HepG2 (cell line): ENCODE data around the gene COLGALT1. TPM values are rescaled to one million over a fixed set of nuclear protein-coding genes. Genes with fewer than 3 reads are reported as not detected.

Experiments
- ETV5 ChIP-seq: IDR thresholded peaks from 2 replicates; pipeline ENCODE4 v1.6.1; 2018; ENCODE audit warnings: missing biosample characterization, missing genetic modification reagents, inconsistent platforms, borderline replicate concordance
- GMEB1 ChIP-seq: sonication (generic); formaldehyde crosslinking; IDR thresholded peaks from 2 replicates; pipeline ENCODE4 v1.5.1; 2020; ENCODE audit warnings: missing genetic modification reagents, mild to moderate bottlenecking, borderline replicate concordance
- HMGA1 ChIP-seq: sonication (generic); formaldehyde crosslinking; conservative IDR thresholded peaks from 2 replicates; pipeline ENCODE4 v1.4.0; 2020; ENCODE audit warnings: missing genetic modification reagents
- HNF1A ChIP-seq, 2 experiments: sonication (generic) in 1 of 2; formaldehyde crosslinking in 1 of 2; IDR thresholded peaks; 2 replicates each; pipeline versions ENCODE4 v1.4.0 to v1.6.1; 2016 to 2020; ENCODE audit warnings: borderline replicate concordance in 1 of 2, low read depth in 1 of 2, mild to moderate bottlenecking in 1 of 2, missing genetic modification reagents in 1 of 2
- JUN ChIP-seq: sonication (generic); formaldehyde crosslinking; IDR thresholded peaks from 2 replicates; pipeline ENCODE4 v1.4.0; 2020; ENCODE audit warnings: mild to moderate bottlenecking, missing genetic modification reagents
- KDM6A ChIP-seq: IDR thresholded peaks from 2 replicates; pipeline ENCODE4 v1.6.1; 2016; ENCODE audit warnings: low read depth
- MIER3 ChIP-seq: IDR thresholded peaks from 2 replicates; pipeline ENCODE4 v1.6.1; 2016; ENCODE audit warnings: missing compliant biosample characterization, borderline replicate concordance
- MYNN ChIP-seq: sonication (generic); formaldehyde crosslinking; IDR thresholded peaks from 2 replicates; pipeline ENCODE4 v1.4.0; 2020; ENCODE audit warnings: mild to moderate bottlenecking, low read depth, missing genetic modification reagents
- POLR2G ChIP-seq: fragments of 200-400 bp; formaldehyde crosslinking; IDR thresholded peaks from 2 replicates; pipeline ENCODE4 v1.6.1; 2018; ENCODE audit warnings: mild to moderate bottlenecking, low read depth, low read length, moderate library complexity
- SRSF1 ChIP-seq: fragments of 200-400 bp; formaldehyde crosslinking; optimal IDR thresholded peaks from 2 replicates; pipeline ENCODE3; 2017; ENCODE audit warnings: mild to moderate bottlenecking, low read depth, low read length, moderate library complexity
- SRSF9 ChIP-seq: fragments of 200-400 bp; formaldehyde crosslinking; IDR thresholded peaks from 2 replicates; pipeline ENCODE4 v1.6.1; 2018; ENCODE audit warnings: borderline replicate concordance, mild to moderate bottlenecking, low read depth, low read length; ENCODE audit not compliant: insufficient read depth, poor library complexity, severe bottlenecking
- TARDBP ChIP-seq: sonication (generic); formaldehyde crosslinking; IDR thresholded peaks from 2 replicates; pipeline ENCODE4 v1.8.0; 2022; ENCODE audit warnings: mild to moderate bottlenecking, missing genetic modification reagents
- U2AF2 ChIP-seq: fragments of 200-400 bp; formaldehyde crosslinking; IDR thresholded peaks from 2 replicates; pipeline ENCODE4 v1.6.1; 2017; ENCODE audit warnings: low read depth, mild to moderate bottlenecking, low read length
- ZNF20 ChIP-seq: sonication (generic); formaldehyde crosslinking; IDR thresholded peaks from 2 replicates; pipeline ENCODE4 v1.4.0; 2020; ENCODE audit warnings: mild to moderate bottlenecking, moderate library complexity, missing genetic modification reagents
- ZNF235 ChIP-seq: sonication (generic); formaldehyde crosslinking; IDR thresholded peaks from 2 replicates; pipeline ENCODE4 v1.8.1; 2023; ENCODE audit warnings: mild to moderate bottlenecking, missing genetic modification reagents, borderline replicate concordance
- ZNF383 ChIP-seq: sonication (generic); formaldehyde crosslinking; IDR thresholded peaks from 2 replicates; pipeline ENCODE4 v1.4.0; 2020; ENCODE audit warnings: missing genetic modification reagents, mild to moderate bottlenecking, borderline replicate concordance
- ZNF510 ChIP-seq: sonication (generic); formaldehyde crosslinking; IDR thresholded peaks from 2 replicates; pipeline ENCODE4 v1.4.0; 2020; ENCODE audit warnings: low read depth, mild to moderate bottlenecking, missing genetic modification reagents
- ZNF577 ChIP-seq: sonication (generic); formaldehyde crosslinking; IDR thresholded peaks from 2 replicates; pipeline ENCODE4 v1.4.0; 2020; ENCODE audit warnings: mild to moderate bottlenecking, low read depth, missing genetic modification reagents, borderline replicate concordance
- polyA plus RNA-seq, 8 experiments: library from polyadenylated mRNA; depleted of rRNA in 3 of 8; stranded (reverse) in 7 of 8; unstranded in 1 of 8; fragments of >200 nt; fragmentation: Illumina TruSeq in 4 of 8; extraction: Trizol in 4 of 8; gene quantifications; 2 replicates each; pipeline versions ENCODE4 v1.2.1 to v1.2.3, GENCODE V29; 2011 to 2016; ENCODE audit warnings: low read depth in 4 of 8, missing spikeins in 1 of 8, mixed read lengths in 1 of 8; ENCODE audit not compliant: insufficient read depth in 1 of 8
- total RNA-seq, 5 experiments: library from RNA; depleted of rRNA; stranded (reverse); fragments of >200 nt; fragmentation: Illumina TruSeq; extraction: Trizol; gene quantifications; 2 replicates each; pipeline ENCODE4 v1.2.3, GENCODE V29; 2016; ENCODE audit warnings: low read depth in 1 of 5
- TF ChIP-seq, protein P1 (sequence below): fragments of 450-650 bp; IDR thresholded peaks from 2 replicates; pipeline ENCODE4 v1.6.1; 2017; ENCODE audit warnings: mild to moderate bottlenecking

The COLGALT1 gene
- total and polyA plus RNA-seq, 2 of the 13 experiments (the other 11 are each of a cell fraction or from before 2014, with no cell fraction given): 58.0 to 211 TPM

DNA sequence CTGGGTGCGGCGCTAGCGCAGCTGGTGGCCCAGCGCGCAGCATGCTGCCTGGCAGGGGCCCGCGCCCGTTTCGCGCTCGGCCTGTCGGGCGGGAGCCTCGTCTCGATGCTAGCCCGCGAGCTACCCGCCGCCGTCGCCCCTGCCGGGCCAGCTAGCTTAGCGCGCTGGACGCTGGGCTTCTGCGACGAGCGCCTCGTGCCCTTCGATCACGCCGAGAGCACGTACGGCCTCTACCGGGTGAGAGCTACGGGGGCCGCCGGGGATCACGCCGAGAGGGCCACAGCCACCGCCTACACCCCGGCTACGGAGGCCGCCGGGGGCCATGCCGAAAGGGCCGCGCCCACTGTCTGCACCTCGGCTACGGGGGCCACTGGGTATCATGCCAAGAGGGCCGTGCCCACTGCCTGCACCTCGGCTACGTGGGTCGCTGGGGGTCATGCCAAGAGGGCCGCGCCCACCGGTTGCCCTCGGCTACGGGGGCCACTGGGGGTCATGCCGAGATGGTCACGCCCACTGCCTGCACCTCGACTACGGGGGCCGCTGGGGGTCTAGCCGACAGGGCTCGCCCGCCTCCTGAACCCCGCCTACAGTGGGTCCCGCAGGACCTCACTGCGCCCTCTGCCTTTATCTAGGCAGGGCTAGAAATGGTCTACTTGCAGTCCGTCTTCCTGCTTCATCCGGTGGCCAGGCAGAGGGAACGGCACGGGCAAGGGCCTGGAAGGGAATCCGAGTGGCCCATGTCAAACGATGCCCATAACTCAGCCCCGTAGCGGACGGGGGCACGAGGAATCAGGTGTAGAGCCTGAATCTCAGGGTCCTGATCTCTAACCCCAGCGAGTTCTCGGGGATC is 43.5 kb upstream of the COLGALT1 start (continued):
- TF ChIP-seq HNF1A (IDR thresholded peaks at IDR 0.05; ENCODE audit: low read depth) (no peak), HNF1A (CRISPR knock-in tag; IDR thresholded peaks at IDR 0.05; ENCODE audit: borderline replicate concordance) (peak; percentile 90), ZNF383 (CRISPR knock-in tag) (peak; percentile 60; the same call in 1 of the 2 replicates), GMEB1 (CRISPR knock-in tag) (peak; percentile 95), U2AF2 (no peak), ZNF577 (CRISPR knock-in tag) (peak; percentile 91; the same call in 1 of the 2 replicates), HMGA1 (CRISPR knock-in tag) (no peak), KDM6A (CRISPR knock-in tag) (0 out of 2 replicates have a peak, but pooled peaks have one; percentile 8), ETV5 (CRISPR knock-in tag) (peak; percentile 61), JUN (CRISPR knock-in tag) (peak; percentile 79), POLR2G (peak; percentile 66), ZNF20 (CRISPR knock-in tag) (no peak), MYNN (CRISPR knock-in tag) (no peak; the same call in none of the 2 replicates), SRSF9 (no peak), ZNF235 (CRISPR knock-in tag) (no peak), ZNF510 (CRISPR knock-in tag) (peak; percentile 98), SRSF1 (no peak), MIER3 (peak; percentile 79), TARDBP (CRISPR knock-in tag) (no peak; the same call in 1 of the 2 replicates)
- TF ChIP-seq, protein P1, sequence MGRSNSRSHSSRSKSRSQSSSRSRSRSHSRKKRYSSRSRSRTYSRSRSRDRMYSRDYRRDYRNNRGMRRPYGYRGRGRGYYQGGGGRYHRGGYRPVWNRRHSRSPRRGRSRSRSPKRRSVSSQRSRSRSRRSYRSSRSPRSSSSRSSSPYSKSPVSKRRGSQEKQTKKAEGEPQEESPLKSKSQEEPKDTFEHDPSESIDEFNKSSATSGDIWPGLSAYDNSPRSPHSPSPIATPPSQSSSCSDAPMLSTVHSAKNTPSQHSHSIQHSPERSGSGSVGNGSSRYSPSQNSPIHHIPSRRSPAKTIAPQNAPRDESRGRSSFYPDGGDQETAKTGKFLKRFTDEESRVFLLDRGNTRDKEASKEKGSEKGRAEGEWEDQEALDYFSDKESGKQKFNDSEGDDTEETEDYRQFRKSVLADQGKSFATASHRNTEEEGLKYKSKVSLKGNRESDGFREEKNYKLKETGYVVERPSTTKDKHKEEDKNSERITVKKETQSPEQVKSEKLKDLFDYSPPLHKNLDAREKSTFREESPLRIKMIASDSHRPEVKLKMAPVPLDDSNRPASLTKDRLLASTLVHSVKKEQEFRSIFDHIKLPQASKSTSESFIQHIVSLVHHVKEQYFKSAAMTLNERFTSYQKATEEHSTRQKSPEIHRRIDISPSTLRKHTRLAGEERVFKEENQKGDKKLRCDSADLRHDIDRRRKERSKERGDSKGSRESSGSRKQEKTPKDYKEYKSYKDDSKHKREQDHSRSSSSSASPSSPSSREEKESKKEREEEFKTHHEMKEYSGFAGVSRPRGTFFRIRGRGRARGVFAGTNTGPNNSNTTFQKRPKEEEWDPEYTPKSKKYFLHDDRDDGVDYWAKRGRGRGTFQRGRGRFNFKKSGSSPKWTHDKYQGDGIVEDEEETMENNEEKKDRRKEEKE: no peak
